Karpas-422 (cell line): ENCODE results near the gene CTIF. TPM values are rescaled to one million over a fixed set of nuclear protein-coding genes. Genes with fewer than 3 reads are reported as not detected.

Experiments
- DNase-seq: peaks from one replicate; pipeline ENCODE4 v3.0.0-alpha.2; 2015
- H2AFZ ChIP-seq: fragments of 200-600 bp; sonication (generic); 2 replicates; pipeline ENCODE4 v1.6.1; 2014; ENCODE audit warnings: antibody characterized with exemption, low read length, mixed read lengths
- H3K27ac ChIP-seq: fragments of 200-600 bp; sonication (generic); 2 replicates; pipeline ENCODE4 v1.5.1; 2014; ENCODE audit warnings: mild to moderate bottlenecking, low read length, moderate library complexity
- H3K27me3 ChIP-seq: fragments of 200-600 bp; sonication (generic); 2 replicates; pipeline ENCODE4 v1.6.1; 2014; ENCODE audit warnings: low read length, mixed read lengths
- H3K36me3 ChIP-seq: fragments of 200-600 bp; sonication (generic); 2 replicates; pipeline ENCODE4 v1.6.1; 2014; ENCODE audit warnings: low read length, mixed read lengths; ENCODE audit not compliant: insufficient read depth
- H3K4me1 ChIP-seq: fragments of 200-600 bp; sonication (generic); 2 replicates; pipeline ENCODE4 v1.6.1; 2014; ENCODE audit warnings: mild to moderate bottlenecking, low read length, mixed read lengths
- H3K4me2 ChIP-seq: fragments of 200-600 bp; sonication (generic); 2 replicates; pipeline ENCODE4 v1.6.1; 2014; ENCODE audit warnings: low read length, low read depth, mild to moderate bottlenecking; ENCODE audit not compliant: poor library complexity, severe bottlenecking
- H3K4me3 ChIP-seq: fragments of 200-600 bp; sonication (generic); 2 replicates; pipeline ENCODE4 v1.5.1; 2014; ENCODE audit warnings: mild to moderate bottlenecking, antibody characterized with exemption, low read length, mixed read lengths
- H3K79me2 ChIP-seq: fragments of 200-600 bp; sonication (generic); 2 replicates; pipeline ENCODE4 v1.6.1; 2014; ENCODE audit warnings: mild to moderate bottlenecking, low read length, mixed read lengths
- H3K9ac ChIP-seq: fragments of 200-600 bp; sonication (generic); 2 replicates; pipeline ENCODE4 v1.6.0; 2014; ENCODE audit warnings: low read length
- H3K9me2 ChIP-seq: fragments of 200-600 bp; sonication (generic), shearing (Covaris generic); replicated peaks from 2 replicates; pipeline ENCODE4 v1.6.0; 2014; ENCODE audit warnings: mild to moderate bottlenecking, low read length, moderate library complexity; ENCODE audit not compliant: insufficient read depth
- H3K9me3 ChIP-seq: fragments of 300-700, 200-600 bp; sonication (generic); 2 replicates; pipeline ENCODE4 v1.6.1; 2014; ENCODE audit warnings: low read length, mixed read lengths
- H4K20me1 ChIP-seq: fragments of 200-600 bp; sonication (generic); 2 replicates; pipeline ENCODE4 v1.6.1; 2014; ENCODE audit warnings: mild to moderate bottlenecking, antibody characterized with exemption, low read length, low read depth; ENCODE audit not compliant: insufficient read depth
- total RNA-seq: library from RNA; depleted of rRNA; stranded (reverse); fragments of >200 nt; shearing (Covaris generic); gene quantifications from 2 replicates; pipeline ENCODE4 v1.2.3, GENCODE V29; 2014; ENCODE audit warnings: low replicate concordance

CTIF gene
- total RNA-seq, 1 experiment from 2014 or later, result 0.60 TPM

GRCh38 chr18:48876590-48876989 lies 337.8 kb downstream of the CTIF start:
- no peak overlapping the region for H3K4me3 ChIP-seq
- no peak overlapping the region for H3K9ac ChIP-seq
- H3K36me3 ChIP-seq, result no peaks in the 10 kb centered on the region
- no peaks in the 10 kb centered on the region for H3K27me3 ChIP-seq
- H3K9me2 ChIP-seq, result no peaks in the 10 kb centered on the region
- no peak overlapping the region for H2AFZ ChIP-seq
- no peak for DNase-seq
- no peaks in the 10 kb centered on the region for H3K79me2 ChIP-seq
- no peaks in the 10 kb centered on the region for H3K9me3 ChIP-seq
- H3K4me2 ChIP-seq, result no peak overlapping the region
- H3K27ac ChIP-seq, result no peak overlapping the region
- H3K4me1 ChIP-seq, result no peaks in the 10 kb centered on the region
- no peaks in the 10 kb centered on the region for H4K20me1 ChIP-seq

DNA sequence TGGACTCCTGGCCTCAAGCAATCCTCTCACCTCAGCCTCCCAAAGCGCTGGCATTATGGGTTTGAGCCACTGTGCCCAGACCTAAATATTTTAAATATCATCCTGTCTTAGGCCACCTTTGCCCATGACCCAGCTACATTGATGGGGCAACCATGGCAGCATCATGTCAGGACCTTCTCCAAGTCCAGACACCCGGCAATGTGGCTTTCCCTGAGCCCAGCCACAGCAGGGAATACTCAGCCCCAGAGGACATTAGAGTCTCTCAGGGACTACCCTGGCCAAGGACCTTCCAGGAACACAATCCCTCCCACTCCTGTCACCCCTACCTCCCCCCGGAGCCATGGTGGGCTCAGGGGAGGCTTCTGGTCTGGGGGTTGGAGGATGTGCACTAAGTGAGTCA lies 339.1 kb downstream of the CTIF start:
- Histone ChIP-seq H3K27ac (no peak overlapping the region), H3K4me3 (no peak overlapping the region), H3K79me2 (no peaks in the 10 kb centered on the region), H3K27me3 (no peaks in the 10 kb centered on the region), H3K4me1 (no peaks in the 10 kb centered on the region), H3K36me3 (no peaks in the 10 kb centered on the region), H3K9ac (no peak overlapping the region), H3K9me3 (no peaks in the 10 kb centered on the region), H4K20me1 (no peaks in the 10 kb centered on the region), H2AFZ (no peak overlapping the region), H3K4me2 (no peak overlapping the region), H3K9me2 (no peaks in the 10 kb centered on the region)
- no peak for DNase-seq

GRCh38 chr18:48878471-48878870 lies 339.6 kb downstream of the CTIF start:
- H3K27me3 ChIP-seq, result no peaks in the 10 kb centered on the region
- no peaks in the 10 kb centered on the region for H3K4me1 ChIP-seq
- H3K9ac ChIP-seq, result no peak overlapping the region
- H3K9me2 ChIP-seq, result no peaks in the 10 kb centered on the region
- no peak for DNase-seq
- no peaks in the 10 kb centered on the region for H3K9me3 ChIP-seq
- no peak overlapping the region for H3K27ac ChIP-seq
- no peak overlapping the region for H2AFZ ChIP-seq
- no peaks in the 10 kb centered on the region for H3K79me2 ChIP-seq
- H4K20me1 ChIP-seq, result no peaks in the 10 kb centered on the region
- H3K4me2 ChIP-seq, result no peak overlapping the region
- no peak overlapping the region for H3K4me3 ChIP-seq
- H3K36me3 ChIP-seq, result no peaks in the 10 kb centered on the region

GRCh38 chr18:48879008-48879431 lies 340.2 kb downstream of the CTIF start:
- Histone ChIP-seq H3K9me2 (no peaks in the 10 kb centered on the region), H3K4me3 (no peak overlapping the region), H3K9ac (no peak overlapping the region), H3K27me3 (no peaks in the 10 kb centered on the region), H3K9me3 (no peaks in the 10 kb centered on the region), H3K36me3 (no peaks in the 10 kb centered on the region), H3K4me2 (no peak overlapping the region), H2AFZ (no peak overlapping the region), H4K20me1 (no peaks in the 10 kb centered on the region), H3K4me1 (no peaks in the 10 kb centered on the region), H3K27ac (no peak overlapping the region), H3K79me2 (no peaks in the 10 kb centered on the region)
- DNase-seq, result no peak

DNA sequence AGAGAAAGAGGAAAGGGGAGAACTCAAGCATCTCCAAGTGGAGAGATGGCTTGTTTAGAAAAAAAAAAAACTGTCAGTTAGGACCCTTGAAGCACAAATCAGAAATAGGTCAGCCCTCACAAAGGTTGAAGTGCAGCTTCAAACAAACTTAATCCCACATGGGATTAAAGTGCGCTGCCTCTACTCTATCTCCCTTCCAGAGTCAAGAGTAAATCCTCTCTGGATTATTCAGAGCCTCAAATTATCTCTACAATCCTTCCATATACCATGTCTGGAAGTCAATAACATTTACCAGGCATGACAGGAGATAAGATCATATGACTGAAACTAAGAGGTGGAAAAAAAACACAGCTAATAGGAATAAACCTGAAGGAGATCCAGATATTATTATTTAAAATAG lies 342.1 kb downstream of the CTIF start:
- no peaks in the 10 kb centered on the region for H3K36me3 ChIP-seq
- H4K20me1 ChIP-seq, result no peaks in the 10 kb centered on the region
- H3K27ac ChIP-seq, result no peak overlapping the region
- H3K4me3 ChIP-seq, result no peak overlapping the region
- no peak for DNase-seq
- H3K4me2 ChIP-seq, result no peak overlapping the region
- H3K79me2 ChIP-seq, result no peaks in the 10 kb centered on the region
- H3K4me1 ChIP-seq, result no peaks in the 10 kb centered on the region
- no peak overlapping the region for H2AFZ ChIP-seq
- no peaks in the 10 kb centered on the region for H3K9me3 ChIP-seq
- H3K9me2 ChIP-seq, result no peaks in the 10 kb centered on the region
- H3K27me3 ChIP-seq, result no peaks in the 10 kb centered on the region
- no peak overlapping the region for H3K9ac ChIP-seq

GRCh38 chr18:48882379-48882778 lies 343.5 kb downstream of the CTIF start:
- H3K4me3 ChIP-seq, result no peak overlapping the region
- H3K9ac ChIP-seq, result no peak overlapping the region
- H3K27me3 ChIP-seq, result no peaks in the 10 kb centered on the region
- H3K4me1 ChIP-seq, result no peaks in the 10 kb centered on the region
- H2AFZ ChIP-seq, result no peak overlapping the region
- no peak overlapping the region for H3K27ac ChIP-seq
- H4K20me1 ChIP-seq, result no peaks in the 10 kb centered on the region
- no peaks in the 10 kb centered on the region for H3K79me2 ChIP-seq
- H3K9me3 ChIP-seq, result no peaks in the 10 kb centered on the region
- no peak overlapping the region for H3K4me2 ChIP-seq
- DNase-seq, result no peak
- H3K36me3 ChIP-seq, result no peaks in the 10 kb centered on the region
- H3K9me2 ChIP-seq, result no peaks in the 10 kb centered on the region

- no peaks in the 10 kb centered on the region for H3K79me2 ChIP-seq
- H3K27me3 ChIP-seq, result no peaks in the 10 kb centered on the region
- no peak overlapping the region for H2AFZ ChIP-seq
- DNase-seq, result no peak
- no peak overlapping the region for H3K27ac ChIP-seq
- H3K9me2 ChIP-seq, result no peaks in the 10 kb centered on the region
- no peaks in the 10 kb centered on the region for H3K9me3 ChIP-seq
- no peak overlapping the region for H3K4me2 ChIP-seq
- no peaks in the 10 kb centered on the region for H3K4me1 ChIP-seq
- H3K9ac ChIP-seq, result no peak overlapping the region
- H4K20me1 ChIP-seq, result no peaks in the 10 kb centered on the region
- H3K4me3 ChIP-seq, result no peak overlapping the region
- no peaks in the 10 kb centered on the region for H3K36me3 ChIP-seq
These were observed 345.5 kb downstream of the CTIF start for GRCh38 chr18:48884306-48884705.

GRCh38 chr18:48884771-48885170 lies 345.9 kb downstream of the CTIF start:
- Histone ChIP-seq H3K27ac (no peak overlapping the region), H3K4me2 (no peak overlapping the region), H3K79me2 (no peaks in the 10 kb centered on the region), H3K27me3 (no peaks in the 10 kb centered on the region), H4K20me1 (no peaks in the 10 kb centered on the region), H3K9me3 (no peaks in the 10 kb centered on the region), H3K4me1 (no peaks in the 10 kb centered on the region), H2AFZ (no peak overlapping the region), H3K36me3 (no peaks in the 10 kb centered on the region), H3K4me3 (no peak overlapping the region), H3K9me2 (no peaks in the 10 kb centered on the region), H3K9ac (no peak overlapping the region)
- no peak for DNase-seq
